ENCODE measurements around the gene MYH3. TPM values are rescaled to one million over a fixed set of nuclear protein-coding genes. Genes with fewer than 3 reads are reported as not detected.

The MYH3 gene
- total RNA-seq, 1 experiment from 2014 or later, result 1.6 TPM

DNA sequence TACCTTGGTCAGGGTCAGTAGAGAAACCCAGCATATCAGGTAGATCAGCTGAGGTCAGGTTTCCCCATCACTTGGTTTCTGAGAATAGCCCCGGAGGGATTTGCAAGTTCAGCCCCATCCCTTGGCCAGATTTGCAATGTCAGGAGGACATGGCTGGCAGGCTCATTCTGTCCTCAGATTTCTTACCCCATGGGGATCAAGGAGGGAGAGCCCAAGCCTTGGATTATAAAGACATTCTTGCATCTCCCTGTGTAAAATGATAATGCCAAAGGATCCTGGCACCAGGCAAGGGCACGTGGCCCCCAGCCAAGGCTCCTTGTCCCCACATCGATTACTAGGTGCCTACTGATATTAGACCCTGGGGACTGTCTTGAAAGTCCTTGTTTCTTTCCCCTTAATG, 53.2 kb downstream of the MYH3 start:
- ChIA-PET CTCF (interaction anchor here (1.1 to 2.0 kb wide), 3 partner anchors 25 to 308 kb away, joined by 3 to 5 read pairs (median 3); no protein-coding TSS in a partner anchor), POLR2A (no interaction called here)
- Mint-ChIP-seq H3K27ac (no peak overlapping the region), H3K4me1 (0 out of 2 replicates have a peak, but pooled peaks cover 4% of the 10 kb centered on the region), H3K4me3 (no peak overlapping the region), H3K27me3 (ENCODE audit: low read depth) (no peaks in the 10 kb centered on the region), H3K36me3 (no peaks in the 10 kb centered on the region), H3K9me3 (no peaks in the 10 kb centered on the region)
- TF ChIP-seq KAT7 (CRISPR knock-in tag; IDR thresholded peaks at IDR 0.05; ENCODE audit: borderline replicate concordance) (no peak), JUN (CRISPR knock-in tag; IDR thresholded peaks at IDR 0.05) (no peak)
- no peak for ATAC-seq
- DNase-seq (ENCODE audit: low spot score), result no peak

DNA sequence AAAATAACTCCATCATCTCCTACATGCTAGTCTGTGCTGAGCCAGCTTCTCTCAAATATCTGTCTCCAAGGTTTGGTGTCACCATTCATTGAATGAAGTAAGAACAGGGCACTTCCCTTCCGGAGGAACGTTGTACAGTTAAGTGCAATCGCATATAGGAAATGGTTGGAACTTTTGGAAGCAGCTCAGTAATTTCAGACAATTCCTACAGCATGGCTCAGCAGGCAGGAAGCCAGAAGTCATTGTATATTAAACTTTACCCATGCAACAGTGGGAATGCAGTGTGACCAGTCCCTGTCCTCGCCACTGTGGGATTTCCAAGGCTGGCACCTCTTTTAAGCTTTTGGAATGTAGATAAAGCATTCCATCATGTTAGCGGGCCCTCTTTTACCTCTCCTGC, 56.5 kb downstream of the MYH3 start:
- DNase-seq (ENCODE audit: low spot score) (no peak), ATAC-seq (no peak)
- Mint-ChIP-seq H3K4me1 (0 out of 2 replicates have a peak, but pooled peaks cover 4% of the 10 kb centered on the region), H3K4me3 (no peak overlapping the region), H3K36me3 (no peaks in the 10 kb centered on the region), H3K9me3 (0 out of 2 replicates have a peak, but pooled peaks cover 3% of the 10 kb centered on the region), H3K27me3 (ENCODE audit: low read depth) (no peaks in the 10 kb centered on the region), H3K27ac (no peak overlapping the region)
- ChIA-PET CTCF (interaction anchor here (0.7 to 3.8 kb wide), 3 partner anchors 14 to 245 kb away, joined by 3 to 12 read pairs (median 3); no protein-coding TSS in a partner anchor), POLR2A (no interaction called here)
- TF ChIP-seq FOXK1 (CRISPR knock-in tag; IDR thresholded peaks at IDR 0.05) (no peak), TEAD1 (CRISPR knock-in tag; IDR thresholded peaks at IDR 0.05) (no peak), NFATC4 (CRISPR knock-in tag; IDR thresholded peaks at IDR 0.05) (no peak), FOXP1 (CRISPR knock-in tag; IDR thresholded peaks at IDR 0.05; ENCODE audit: borderline replicate concordance) (no peak), ZNF232 (CRISPR knock-in tag; IDR thresholded peaks at IDR 0.05) (no peak), MYBL2 (CRISPR knock-in tag; IDR thresholded peaks at IDR 0.05) (no peak)
- TF ChIP-seq, protein P1, sequence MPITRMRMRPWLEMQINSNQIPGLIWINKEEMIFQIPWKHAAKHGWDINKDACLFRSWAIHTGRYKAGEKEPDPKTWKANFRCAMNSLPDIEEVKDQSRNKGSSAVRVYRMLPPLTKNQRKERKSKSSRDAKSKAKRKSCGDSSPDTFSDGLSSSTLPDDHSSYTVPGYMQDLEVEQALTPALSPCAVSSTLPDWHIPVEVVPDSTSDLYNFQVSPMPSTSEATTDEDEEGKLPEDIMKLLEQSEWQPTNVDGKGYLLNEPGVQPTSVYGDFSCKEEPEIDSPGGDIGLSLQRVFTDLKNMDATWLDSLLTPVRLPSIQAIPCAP (CRISPR knock-in tag; IDR thresholded peaks at IDR 0.05), result no peak
- TF ChIP-seq, protein P2, sequence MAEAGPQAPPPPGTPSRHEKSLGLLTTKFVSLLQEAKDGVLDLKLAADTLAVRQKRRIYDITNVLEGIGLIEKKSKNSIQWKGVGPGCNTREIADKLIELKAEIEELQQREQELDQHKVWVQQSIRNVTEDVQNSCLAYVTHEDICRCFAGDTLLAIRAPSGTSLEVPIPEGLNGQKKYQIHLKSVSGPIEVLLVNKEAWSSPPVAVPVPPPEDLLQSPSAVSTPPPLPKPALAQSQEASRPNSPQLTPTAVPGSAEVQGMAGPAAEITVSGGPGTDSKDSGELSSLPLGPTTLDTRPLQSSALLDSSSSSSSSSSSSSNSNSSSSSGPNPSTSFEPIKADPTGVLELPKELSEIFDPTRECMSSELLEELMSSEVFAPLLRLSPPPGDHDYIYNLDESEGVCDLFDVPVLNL (CRISPR knock-in tag; IDR thresholded peaks at IDR 0.05; ENCODE audit: borderline replicate concordance, low read depth), result no peak
- TF ChIP-seq, protein P3, sequence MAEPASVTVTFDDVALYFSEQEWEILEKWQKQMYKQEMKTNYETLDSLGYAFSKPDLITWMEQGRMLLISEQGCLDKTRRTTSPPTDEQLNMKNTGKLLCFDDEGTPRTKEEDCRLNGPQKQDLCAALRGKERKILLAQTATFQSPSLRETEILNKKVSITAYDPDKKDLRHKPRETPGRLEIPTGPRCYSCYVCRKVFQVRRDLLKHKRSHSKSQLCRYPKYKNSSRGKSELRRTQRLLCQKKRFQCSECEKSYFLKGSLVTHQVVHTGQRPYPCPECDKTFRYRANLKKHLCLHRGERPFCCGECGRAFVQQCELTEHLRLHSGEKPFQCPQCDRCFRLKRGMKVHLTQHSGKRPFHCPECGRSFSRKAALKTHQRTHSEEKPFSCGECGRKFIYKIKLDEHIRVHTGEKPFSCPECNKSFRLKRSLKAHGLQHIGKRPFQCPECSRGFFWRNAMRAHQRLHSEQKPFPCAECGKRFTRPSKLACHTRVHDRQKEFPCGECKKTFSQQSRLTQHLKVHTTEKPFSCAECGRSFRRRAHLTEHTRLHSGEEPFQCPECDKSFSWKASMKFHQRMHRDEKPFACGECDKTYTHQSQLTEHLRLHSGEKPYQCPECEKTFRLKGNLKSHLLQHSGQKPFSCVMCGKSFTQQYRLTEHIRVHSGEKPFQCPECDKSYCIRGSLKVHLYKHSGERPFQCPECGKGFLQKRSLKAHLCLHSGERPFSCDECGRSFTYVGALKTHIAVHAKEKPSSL (CRISPR knock-in tag; conservative IDR thresholded peaks at IDR 0.05), result no peak
- TF ChIP-seq, protein P4, sequence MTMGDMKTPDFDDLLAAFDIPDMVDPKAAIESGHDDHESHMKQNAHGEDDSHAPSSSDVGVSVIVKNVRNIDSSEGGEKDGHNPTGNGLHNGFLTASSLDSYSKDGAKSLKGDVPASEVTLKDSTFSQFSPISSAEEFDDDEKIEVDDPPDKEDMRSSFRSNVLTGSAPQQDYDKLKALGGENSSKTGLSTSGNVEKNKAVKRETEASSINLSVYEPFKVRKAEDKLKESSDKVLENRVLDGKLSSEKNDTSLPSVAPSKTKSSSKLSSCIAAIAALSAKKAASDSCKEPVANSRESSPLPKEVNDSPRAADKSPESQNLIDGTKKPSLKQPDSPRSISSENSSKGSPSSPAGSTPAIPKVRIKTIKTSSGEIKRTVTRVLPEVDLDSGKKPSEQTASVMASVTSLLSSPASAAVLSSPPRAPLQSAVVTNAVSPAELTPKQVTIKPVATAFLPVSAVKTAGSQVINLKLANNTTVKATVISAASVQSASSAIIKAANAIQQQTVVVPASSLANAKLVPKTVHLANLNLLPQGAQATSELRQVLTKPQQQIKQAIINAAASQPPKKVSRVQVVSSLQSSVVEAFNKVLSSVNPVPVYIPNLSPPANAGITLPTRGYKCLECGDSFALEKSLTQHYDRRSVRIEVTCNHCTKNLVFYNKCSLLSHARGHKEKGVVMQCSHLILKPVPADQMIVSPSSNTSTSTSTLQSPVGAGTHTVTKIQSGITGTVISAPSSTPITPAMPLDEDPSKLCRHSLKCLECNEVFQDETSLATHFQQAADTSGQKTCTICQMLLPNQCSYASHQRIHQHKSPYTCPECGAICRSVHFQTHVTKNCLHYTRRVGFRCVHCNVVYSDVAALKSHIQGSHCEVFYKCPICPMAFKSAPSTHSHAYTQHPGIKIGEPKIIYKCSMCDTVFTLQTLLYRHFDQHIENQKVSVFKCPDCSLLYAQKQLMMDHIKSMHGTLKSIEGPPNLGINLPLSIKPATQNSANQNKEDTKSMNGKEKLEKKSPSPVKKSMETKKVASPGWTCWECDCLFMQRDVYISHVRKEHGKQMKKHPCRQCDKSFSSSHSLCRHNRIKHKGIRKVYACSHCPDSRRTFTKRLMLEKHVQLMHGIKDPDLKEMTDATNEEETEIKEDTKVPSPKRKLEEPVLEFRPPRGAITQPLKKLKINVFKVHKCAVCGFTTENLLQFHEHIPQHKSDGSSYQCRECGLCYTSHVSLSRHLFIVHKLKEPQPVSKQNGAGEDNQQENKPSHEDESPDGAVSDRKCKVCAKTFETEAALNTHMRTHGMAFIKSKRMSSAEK (CRISPR knock-in tag; IDR thresholded peaks at IDR 0.05; ENCODE audit: borderline replicate concordance), result no peak
- TF ChIP-seq, protein P5, sequence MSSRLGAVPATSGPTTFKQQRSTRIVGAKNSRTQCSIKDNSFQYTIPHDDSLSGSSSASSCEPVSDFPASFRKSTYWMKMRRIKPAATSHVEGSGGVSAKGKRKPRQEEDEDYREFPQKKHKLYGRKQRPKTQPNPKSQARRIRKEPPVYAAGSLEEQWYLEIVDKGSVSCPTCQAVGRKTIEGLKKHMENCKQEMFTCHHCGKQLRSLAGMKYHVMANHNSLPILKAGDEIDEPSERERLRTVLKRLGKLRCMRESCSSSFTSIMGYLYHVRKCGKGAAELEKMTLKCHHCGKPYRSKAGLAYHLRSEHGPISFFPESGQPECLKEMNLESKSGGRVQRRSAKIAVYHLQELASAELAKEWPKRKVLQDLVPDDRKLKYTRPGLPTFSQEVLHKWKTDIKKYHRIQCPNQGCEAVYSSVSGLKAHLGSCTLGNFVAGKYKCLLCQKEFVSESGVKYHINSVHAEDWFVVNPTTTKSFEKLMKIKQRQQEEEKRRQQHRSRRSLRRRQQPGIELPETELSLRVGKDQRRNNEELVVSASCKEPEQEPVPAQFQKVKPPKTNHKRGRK (CRISPR knock-in tag; IDR thresholded peaks at IDR 0.05; ENCODE audit: borderline replicate concordance), result no peak
- TF ChIP-seq, protein P6, sequence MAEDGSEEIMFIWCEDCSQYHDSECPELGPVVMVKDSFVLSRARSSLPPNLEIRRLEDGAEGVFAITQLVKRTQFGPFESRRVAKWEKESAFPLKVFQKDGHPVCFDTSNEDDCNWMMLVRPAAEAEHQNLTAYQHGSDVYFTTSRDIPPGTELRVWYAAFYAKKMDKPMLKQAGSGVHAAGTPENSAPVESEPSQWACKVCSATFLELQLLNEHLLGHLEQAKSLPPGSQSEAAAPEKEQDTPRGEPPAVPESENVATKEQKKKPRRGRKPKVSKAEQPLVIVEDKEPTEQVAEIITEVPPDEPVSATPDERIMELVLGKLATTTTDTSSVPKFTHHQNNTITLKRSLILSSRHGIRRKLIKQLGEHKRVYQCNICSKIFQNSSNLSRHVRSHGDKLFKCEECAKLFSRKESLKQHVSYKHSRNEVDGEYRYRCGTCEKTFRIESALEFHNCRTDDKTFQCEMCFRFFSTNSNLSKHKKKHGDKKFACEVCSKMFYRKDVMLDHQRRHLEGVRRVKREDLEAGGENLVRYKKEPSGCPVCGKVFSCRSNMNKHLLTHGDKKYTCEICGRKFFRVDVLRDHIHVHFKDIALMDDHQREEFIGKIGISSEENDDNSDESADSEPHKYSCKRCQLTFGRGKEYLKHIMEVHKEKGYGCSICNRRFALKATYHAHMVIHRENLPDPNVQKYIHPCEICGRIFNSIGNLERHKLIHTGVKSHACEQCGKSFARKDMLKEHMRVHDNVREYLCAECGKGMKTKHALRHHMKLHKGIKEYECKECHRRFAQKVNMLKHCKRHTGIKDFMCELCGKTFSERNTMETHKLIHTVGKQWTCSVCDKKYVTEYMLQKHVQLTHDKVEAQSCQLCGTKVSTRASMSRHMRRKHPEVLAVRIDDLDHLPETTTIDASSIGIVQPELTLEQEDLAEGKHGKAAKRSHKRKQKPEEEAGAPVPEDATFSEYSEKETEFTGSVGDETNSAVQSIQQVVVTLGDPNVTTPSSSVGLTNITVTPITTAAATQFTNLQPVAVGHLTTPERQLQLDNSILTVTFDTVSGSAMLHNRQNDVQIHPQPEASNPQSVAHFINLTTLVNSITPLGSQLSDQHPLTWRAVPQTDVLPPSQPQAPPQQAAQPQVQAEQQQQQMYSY (CRISPR knock-in tag; IDR thresholded peaks at IDR 0.05), result no peak
- TF ChIP-seq, protein P7, sequence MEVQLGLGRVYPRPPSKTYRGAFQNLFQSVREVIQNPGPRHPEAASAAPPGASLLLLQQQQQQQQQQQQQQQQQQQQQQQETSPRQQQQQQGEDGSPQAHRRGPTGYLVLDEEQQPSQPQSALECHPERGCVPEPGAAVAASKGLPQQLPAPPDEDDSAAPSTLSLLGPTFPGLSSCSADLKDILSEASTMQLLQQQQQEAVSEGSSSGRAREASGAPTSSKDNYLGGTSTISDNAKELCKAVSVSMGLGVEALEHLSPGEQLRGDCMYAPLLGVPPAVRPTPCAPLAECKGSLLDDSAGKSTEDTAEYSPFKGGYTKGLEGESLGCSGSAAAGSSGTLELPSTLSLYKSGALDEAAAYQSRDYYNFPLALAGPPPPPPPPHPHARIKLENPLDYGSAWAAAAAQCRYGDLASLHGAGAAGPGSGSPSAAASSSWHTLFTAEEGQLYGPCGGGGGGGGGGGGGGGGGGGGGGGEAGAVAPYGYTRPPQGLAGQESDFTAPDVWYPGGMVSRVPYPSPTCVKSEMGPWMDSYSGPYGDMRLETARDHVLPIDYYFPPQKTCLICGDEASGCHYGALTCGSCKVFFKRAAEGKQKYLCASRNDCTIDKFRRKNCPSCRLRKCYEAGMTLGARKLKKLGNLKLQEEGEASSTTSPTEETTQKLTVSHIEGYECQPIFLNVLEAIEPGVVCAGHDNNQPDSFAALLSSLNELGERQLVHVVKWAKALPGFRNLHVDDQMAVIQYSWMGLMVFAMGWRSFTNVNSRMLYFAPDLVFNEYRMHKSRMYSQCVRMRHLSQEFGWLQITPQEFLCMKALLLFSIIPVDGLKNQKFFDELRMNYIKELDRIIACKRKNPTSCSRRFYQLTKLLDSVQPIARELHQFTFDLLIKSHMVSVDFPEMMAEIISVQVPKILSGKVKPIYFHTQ (CRISPR knock-in tag; IDR thresholded peaks at IDR 0.05), result no peak

Measured in WTC11 (cell line).